Caco-2 (cell line): ENCODE results near the gene DHCR24. TPM values are rescaled to one million over a fixed set of nuclear protein-coding genes. Genes with fewer than 3 reads are reported as not detected.

ENCODE experiments used
- Bru-seq: library from RNA; stranded (reverse); fragments of 400-500 nt; gene quantifications from one replicate; lab custom pipeline; 2021; lab: Mats Ljungman, UMichigan
- BruChase-seq, 2 experiments: library from RNA; stranded (reverse); fragments of 400-500 nt; gene quantifications; one replicate each; lab custom pipeline; 2021; lab: Mats Ljungman, UMichigan
- BruUV-seq: library from RNA; stranded (reverse); fragments of 400-500 nt; replicated peaks from 2 replicates; lab custom pipeline; 2021; lab: Mats Ljungman, UMichigan
- CTCF ChIA-PET: fragments of 300-600 bp; sonication (Branson Sonifier 250); formaldehyde crosslinking; loops from one replicate; lab custom pipeline; 2022; ENCODE audit warnings: antibody characterized with exemption; lab: Charles Lee
- POLR2A ChIA-PET: fragments of 300-600 bp; sonication (Branson Sonifier 250); formaldehyde crosslinking; loops from one replicate; lab custom pipeline; 2022; ENCODE audit warnings: antibody characterized with exemption; lab: Charles Lee
- DNase-seq, 2 experiments: peaks; one replicate each; pipeline versions ENCODE4 v3.0.0 to v3.0.0-alpha.2; 2020 to 2022
- H3K27me3 ChIP-seq: replicated peaks from 2 replicates; pipeline ENCODE4 v1.6.0; 2011; ENCODE audit warnings: low read length; ENCODE audit not compliant: control insufficient read depth, insufficient read depth
- H3K36me3 ChIP-seq: 2 replicates; pipeline ENCODE4 v1.5.1; 2011; ENCODE audit warnings: low read length; ENCODE audit not compliant: control insufficient read depth, insufficient read depth
- H3K4me1 ChIP-seq: fragments of 250-450 bp; sonication (Bioruptor Pico); 2 replicates; pipeline ENCODE4 v1.5.1; 2020; ENCODE audit warnings: mild to moderate bottlenecking
- H3K4me3 ChIP-seq: 2 replicates; pipeline ENCODE4 v1.5.1; 2011; ENCODE audit warnings: low read depth, mild to moderate bottlenecking, control low read depth, low read length
- H3K9me3 ChIP-seq: fragments of 250-450 bp; sonication (Bioruptor Pico); 2 replicates; pipeline ENCODE4 v1.5.1; 2020; ENCODE audit warnings: mild to moderate bottlenecking, moderate library complexity
- H3K27ac Mint-ChIP-seq: one replicate; pipeline ENCODE4 v1.8.0; 2022; ENCODE audit warnings: mixed read lengths; ENCODE audit not compliant: unreplicated experiment
- H3K27me3 Mint-ChIP-seq: one replicate; pipeline ENCODE4 v1.8.0; 2022; ENCODE audit warnings: mixed read lengths; ENCODE audit not compliant: insufficient read depth, unreplicated experiment
- H3K36me3 Mint-ChIP-seq: one replicate; pipeline ENCODE4 v1.8.0; 2022; ENCODE audit warnings: mild to moderate bottlenecking, mixed read lengths; ENCODE audit not compliant: insufficient read depth, unreplicated experiment
- H3K4me1 Mint-ChIP-seq: one replicate; pipeline ENCODE4 v1.8.0; 2022; ENCODE audit warnings: low read depth, mixed read lengths; ENCODE audit not compliant: unreplicated experiment
- H3K4me3 Mint-ChIP-seq: one replicate; pipeline ENCODE4 v1.8.0; 2022; ENCODE audit warnings: mild to moderate bottlenecking, moderate library complexity, mixed read lengths; ENCODE audit not compliant: unreplicated experiment
- H3K9me3 Mint-ChIP-seq: one replicate; pipeline ENCODE4 v1.8.0; 2022; ENCODE audit warnings: mixed read lengths; ENCODE audit not compliant: unreplicated experiment
- intact Hi-C: fragments of 100-400 bp; cut with micrococcal nuclease; formaldehyde crosslinking; loops from one replicate; pipeline ENCODE4 v1.10.0; 2022; ENCODE audit not compliant: unreplicated experiment
- long read RNA-seq: library from polyadenylated mRNA; stranded (forward); transcript quantifications from one replicate; pipeline ENCODE4 v2.0.0, GENCODE V29; 2022
- total RNA-seq: library from RNA; stranded (reverse); gene quantifications from 2 replicates; pipeline ENCODE4 v1.2.3, GENCODE V29; 2022
- TF ChIP-seq, protein P1 (sequence below), 2 experiments: fragments of 200-600 bp in 1 of 2; IDR thresholded peaks; 1 replicate in 1 of 2; 2 replicates in 1 of 2; pipeline versions ENCODE4 v1.5.1 to v1.8.0; 2011 to 2022; ENCODE audit warnings: antibody characterized with exemption in 1 of 2, control low read depth in 1 of 2, inconsistent platforms in 1 of 2, low read depth in 1 of 2, low read length in 1 of 2, mild to moderate bottlenecking in 1 of 2, moderate library complexity in 1 of 2; ENCODE audit not compliant: insufficient read depth in 1 of 2, severe bottlenecking in 1 of 2, unreplicated experiment in 1 of 2

DHCR24 gene, protein sequence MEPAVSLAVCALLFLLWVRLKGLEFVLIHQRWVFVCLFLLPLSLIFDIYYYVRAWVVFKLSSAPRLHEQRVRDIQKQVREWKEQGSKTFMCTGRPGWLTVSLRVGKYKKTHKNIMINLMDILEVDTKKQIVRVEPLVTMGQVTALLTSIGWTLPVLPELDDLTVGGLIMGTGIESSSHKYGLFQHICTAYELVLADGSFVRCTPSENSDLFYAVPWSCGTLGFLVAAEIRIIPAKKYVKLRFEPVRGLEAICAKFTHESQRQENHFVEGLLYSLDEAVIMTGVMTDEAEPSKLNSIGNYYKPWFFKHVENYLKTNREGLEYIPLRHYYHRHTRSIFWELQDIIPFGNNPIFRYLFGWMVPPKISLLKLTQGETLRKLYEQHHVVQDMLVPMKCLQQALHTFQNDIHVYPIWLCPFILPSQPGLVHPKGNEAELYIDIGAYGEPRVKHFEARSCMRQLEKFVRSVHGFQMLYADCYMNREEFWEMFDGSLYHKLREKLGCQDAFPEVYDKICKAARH
- total RNA-seq = 433 and 522 TPM in 2 replicates
- percentile 94 among the genes with signal in this experiment for Bru-seq, nascent RNA
- BruChase-seq, experiment 1, labeled RNA remaining after a 2-hour chase = percentile 95 among the genes with signal in this experiment
- BruChase-seq, experiment 2, labeled RNA remaining after a 6-hour chase = percentile 98 among the genes with signal in this experiment
- long read RNA-seq, full-length matches to known transcripts = 259 of 462 reads
- long read RNA-seq, partial matches to known transcripts = 38 of 462 reads
- long read RNA-seq, other reads (novel, unspliced or antisense) = 165 of 462 reads

DNA sequence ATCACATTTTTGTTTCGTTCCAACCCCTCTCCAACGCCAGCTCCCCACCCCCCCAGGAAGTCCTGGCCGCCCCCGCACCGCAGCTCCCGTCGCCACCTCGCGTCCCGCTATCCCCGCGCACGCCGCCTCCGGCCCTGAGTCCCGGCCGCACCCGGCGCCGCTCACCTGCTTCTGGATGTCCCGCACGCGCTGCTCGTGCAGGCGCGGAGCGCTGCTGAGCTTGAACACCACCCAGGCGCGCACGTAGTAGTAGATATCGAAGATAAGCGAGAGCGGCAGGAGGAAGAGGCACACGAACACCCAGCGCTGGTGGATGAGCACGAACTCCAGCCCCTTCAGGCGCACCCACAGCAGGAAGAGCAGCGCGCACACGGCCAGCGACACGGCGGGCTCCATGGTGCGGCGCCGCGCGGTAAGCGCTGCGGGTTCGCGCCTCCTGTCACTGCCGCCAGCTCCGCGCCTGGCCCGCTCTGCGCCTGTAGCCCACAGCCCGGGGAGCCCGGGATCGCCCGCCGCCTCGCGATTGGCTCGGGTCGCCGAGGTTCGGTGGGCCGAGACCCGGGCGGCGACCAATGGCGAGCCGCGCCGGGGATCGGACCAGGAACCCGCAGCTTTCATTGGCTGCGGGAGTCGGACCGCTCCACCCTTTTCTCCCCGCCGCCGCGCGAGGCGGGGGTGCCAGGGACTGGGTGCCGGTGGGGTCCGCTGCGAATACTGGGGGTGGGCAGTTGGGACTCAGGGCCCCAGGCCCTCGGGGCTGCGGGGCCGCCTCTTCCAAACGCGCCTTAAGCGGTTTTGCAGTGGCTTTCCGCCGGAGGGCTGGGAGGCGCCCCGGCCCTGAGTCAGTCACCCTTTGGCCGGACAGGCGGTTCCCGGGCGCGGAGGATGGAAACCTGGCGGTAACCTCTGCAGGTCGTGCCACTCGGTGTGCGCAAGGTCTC lies at the start of gene DHCR24:
TSS of gene DHCR24 (minus strand) at position 472 of the 941 bp plus-strand sequence. CDS start at position 396, 76 bp downstream.
- ChIA-PET POLR2A (interaction anchor here (0.6 to 1.3 kb wide), 8 partner anchors 10 to 1683 kb away, joined by 3 to 8 read pairs (median 3); no protein-coding TSS in a partner anchor), CTCF (interaction anchor here (0.8 to 3.2 kb wide), 3 partner anchors 43 to 135 kb away, joined by 7 to 17 read pairs (median 8); no protein-coding TSS in a partner anchor)
- H3K27me3 Mint-ChIP-seq = no peaks in the 10 kb centered on the region
- Histone ChIP-seq H3K9me3 (no peaks in the 10 kb centered on the region), H3K4me3 (peak within 1 kb of the TSS; percentile 98), H3K4me1 (peaks cover 42% of the 10 kb centered on the region), H3K36me3 (peaks cover 1% of the 10 kb centered on the region), H3K27me3 (no peaks in the 10 kb centered on the region)
- peaks cover 54% of the 10 kb centered on the region for H3K36me3 Mint-ChIP-seq
- H3K4me3 Mint-ChIP-seq = peak within 1 kb of the TSS; percentile 100
- BruUV-seq = no TSS peak
- no peaks in the 10 kb centered on the region for H3K9me3 Mint-ChIP-seq
- peak; percentile 84 to 89 for DNase-seq
- peaks cover 41% of the 10 kb centered on the region for H3K4me1 Mint-ChIP-seq
- intact Hi-C loops = no loop called here
- peak within 1 kb of the TSS; percentile 89 for H3K27ac Mint-ChIP-seq
- TF ChIP-seq, protein P1, sequence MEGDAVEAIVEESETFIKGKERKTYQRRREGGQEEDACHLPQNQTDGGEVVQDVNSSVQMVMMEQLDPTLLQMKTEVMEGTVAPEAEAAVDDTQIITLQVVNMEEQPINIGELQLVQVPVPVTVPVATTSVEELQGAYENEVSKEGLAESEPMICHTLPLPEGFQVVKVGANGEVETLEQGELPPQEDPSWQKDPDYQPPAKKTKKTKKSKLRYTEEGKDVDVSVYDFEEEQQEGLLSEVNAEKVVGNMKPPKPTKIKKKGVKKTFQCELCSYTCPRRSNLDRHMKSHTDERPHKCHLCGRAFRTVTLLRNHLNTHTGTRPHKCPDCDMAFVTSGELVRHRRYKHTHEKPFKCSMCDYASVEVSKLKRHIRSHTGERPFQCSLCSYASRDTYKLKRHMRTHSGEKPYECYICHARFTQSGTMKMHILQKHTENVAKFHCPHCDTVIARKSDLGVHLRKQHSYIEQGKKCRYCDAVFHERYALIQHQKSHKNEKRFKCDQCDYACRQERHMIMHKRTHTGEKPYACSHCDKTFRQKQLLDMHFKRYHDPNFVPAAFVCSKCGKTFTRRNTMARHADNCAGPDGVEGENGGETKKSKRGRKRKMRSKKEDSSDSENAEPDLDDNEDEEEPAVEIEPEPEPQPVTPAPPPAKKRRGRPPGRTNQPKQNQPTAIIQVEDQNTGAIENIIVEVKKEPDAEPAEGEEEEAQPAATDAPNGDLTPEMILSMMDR (IDR thresholded peaks at IDR 0.05; ENCODE audit: insufficient read depth in 1 of 2, low read depth in 1 of 2, low read length in 1 of 2, severe bottlenecking in 1 of 2, unreplicated experiment in 1 of 2) = no peak

DNA sequence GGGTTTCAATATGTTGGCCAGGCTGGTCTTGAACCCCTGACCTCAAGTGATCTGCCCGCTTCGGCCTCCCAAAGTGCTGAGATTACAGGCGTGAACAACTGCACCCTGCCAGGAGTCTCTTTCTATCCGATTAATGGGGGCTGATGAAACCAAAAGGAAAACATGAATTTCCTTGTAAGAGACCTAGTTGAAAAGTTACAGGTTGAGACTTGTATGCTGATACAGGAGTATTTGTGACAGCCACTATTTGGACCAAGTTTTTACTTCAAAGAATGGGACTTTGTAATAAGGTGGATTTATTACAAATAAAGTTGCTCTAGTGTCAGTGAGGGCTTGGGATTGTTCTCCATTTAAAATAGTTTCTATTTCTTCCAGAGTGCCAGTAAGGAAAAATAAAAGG lies 49.8 kb upstream of the DHCR24 start:
- H3K4me3 Mint-ChIP-seq = no peak overlapping the region
- no TSS peak for BruUV-seq
- no peak for DNase-seq
- no peaks in the 10 kb centered on the region for H3K27me3 Mint-ChIP-seq
- CTCF ChIA-PET = no interaction called here
- TF ChIP-seq, protein P1 (IDR thresholded peaks at IDR 0.05; ENCODE audit: insufficient read depth in 1 of 2, low read depth in 1 of 2, low read length in 1 of 2, severe bottlenecking in 1 of 2, unreplicated experiment in 1 of 2) = no peak
- peak overlapping the region; percentile 66 for H3K27ac Mint-ChIP-seq
- peaks cover 24% of the 10 kb centered on the region for H3K4me1 Mint-ChIP-seq
- peaks cover 45% of the 10 kb centered on the region for H3K4me1 ChIP-seq
- peaks cover 12% of the 10 kb centered on the region for H3K9me3 ChIP-seq
- no peaks in the 10 kb centered on the region for H3K36me3 ChIP-seq
- peaks cover 4% of the 10 kb centered on the region for H3K36me3 Mint-ChIP-seq
- H3K27me3 ChIP-seq = no peaks in the 10 kb centered on the region
- peaks cover under 1% of the 10 kb centered on the region for H3K9me3 Mint-ChIP-seq
- POLR2A ChIA-PET = no interaction called here
- intact Hi-C loops = no loop called here
- H3K4me3 ChIP-seq = no peak overlapping the region
